ENCODE measurements around the gene CNIH3.
"Not testable (repeated sequence)": the region's sequence is repeated elsewhere in the genome, so short reads cannot be mapped to it uniquely, and the experiment has no call there.

CNIH3 gene

DNA sequence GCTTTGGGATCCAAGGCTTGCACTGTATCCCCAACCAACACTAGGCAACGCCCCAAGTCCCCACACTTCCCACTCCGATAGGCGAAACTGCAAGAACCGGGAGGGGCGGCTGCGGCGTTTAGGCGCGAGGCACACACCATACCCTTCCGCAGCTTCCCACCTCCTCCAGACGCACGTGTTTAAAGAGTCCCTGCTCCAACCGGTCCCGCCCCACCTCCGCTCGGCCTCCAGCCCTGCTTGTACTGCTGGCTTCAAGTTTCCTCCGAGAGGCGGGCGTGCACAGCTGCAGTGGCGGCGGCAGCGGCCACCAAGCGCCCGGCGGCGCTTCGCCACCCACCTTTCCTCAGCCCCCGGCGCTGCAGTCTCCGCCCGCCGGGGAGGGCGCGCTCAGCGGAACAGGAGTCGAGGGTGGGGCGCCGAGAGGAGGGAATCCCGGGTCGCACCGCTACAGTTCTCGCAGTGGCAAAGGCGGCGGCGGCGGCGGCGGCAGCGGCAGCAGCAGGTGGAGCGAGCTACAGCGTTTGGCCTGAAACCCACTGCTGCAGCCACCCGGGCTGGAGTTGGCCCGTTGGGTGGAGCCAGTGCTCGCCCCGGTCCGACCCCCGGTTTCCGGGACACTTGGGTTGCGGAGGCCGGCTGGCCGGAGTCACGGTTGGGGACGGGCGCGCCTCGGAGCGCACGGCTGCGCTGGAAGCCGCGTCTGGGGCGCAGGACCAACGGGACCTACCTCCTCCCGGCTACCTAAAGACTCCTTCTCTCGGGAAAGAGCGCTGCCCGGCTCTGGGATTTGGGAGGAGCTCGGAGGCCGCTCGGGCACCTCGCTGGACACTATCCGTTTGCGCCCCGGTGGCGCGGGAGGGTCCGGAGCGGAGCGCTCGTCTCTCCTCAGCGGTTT is at the start of gene CNIH3:
Gene CNIH3 (plus strand): TSS at position 457 of the 895 bp plus-strand sequence. CDS start 858 bp downstream, outside the sequence.
- peak in 1 of 4 experiments; percentile 13 for DNase-seq (ENCODE audit: low read depth in 4 of 4, low spot score in 1 of 4)

DNA sequence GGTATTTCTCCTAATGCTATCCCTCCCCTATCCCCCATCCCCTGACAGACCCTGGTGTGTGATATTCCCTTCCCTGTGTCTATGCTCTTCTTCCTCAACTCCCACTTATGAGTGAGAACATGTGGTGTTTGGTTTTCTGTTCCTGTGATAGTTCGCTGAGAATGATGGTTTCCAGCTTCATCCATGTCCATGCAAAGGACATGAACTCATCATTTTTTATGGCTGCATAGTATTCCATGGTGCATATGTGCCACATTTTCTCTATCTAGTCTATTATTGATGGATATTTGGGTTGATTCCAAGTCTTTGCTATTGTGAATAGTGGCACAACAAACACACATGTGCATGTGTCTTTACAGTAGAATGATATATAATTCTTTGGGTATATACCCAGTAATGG is 49.6 kb upstream of the CNIH3 start:
- not testable (repeated sequence) for DNase-seq (ENCODE audit: low read depth in 4 of 4, low spot score in 1 of 4)

DNA sequence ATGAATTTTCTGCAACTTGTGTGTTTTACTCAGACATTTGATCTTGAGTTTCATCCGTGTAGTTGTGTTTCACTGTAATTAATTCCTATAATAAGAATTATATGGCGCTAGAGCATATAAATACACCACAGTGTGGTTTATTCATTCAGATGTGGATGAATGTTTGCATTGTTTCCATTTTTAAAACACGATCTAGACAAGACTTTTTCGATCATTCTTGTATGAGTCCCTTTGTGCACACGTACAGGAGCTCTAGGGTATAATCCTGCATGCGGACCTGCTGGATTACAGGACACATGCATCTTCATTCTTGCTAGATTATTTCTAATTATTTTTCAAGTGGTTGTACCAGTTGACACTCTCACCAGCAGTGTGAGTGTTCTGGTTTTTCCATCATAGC is 46.8 kb upstream of the CNIH3 start:
- DNase-seq (ENCODE audit: low read depth in 4 of 4, low spot score in 1 of 4): no peak

DNA sequence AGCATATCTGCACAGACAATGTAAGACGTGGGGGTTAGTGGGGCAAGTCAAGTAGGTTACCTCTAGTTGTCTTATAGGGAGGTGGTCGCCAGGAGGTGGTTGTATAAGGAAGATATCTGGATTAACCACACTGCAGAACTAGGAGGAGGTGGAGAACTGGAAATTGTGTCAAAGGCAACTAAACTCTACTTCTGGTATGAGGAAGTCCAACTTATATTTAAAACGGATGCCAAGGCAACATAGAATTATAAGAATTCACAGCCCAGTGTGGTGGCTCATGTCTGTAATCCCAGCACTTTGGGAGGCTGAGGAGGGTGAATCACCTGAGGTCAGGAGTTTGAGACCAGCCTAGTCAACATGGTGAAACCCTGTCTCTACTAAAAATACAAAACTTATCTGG is 44.1 kb upstream of the CNIH3 start:
- DNase-seq (ENCODE audit: low read depth in 4 of 4, low spot score in 1 of 4): not testable (repeated sequence)

DNA sequence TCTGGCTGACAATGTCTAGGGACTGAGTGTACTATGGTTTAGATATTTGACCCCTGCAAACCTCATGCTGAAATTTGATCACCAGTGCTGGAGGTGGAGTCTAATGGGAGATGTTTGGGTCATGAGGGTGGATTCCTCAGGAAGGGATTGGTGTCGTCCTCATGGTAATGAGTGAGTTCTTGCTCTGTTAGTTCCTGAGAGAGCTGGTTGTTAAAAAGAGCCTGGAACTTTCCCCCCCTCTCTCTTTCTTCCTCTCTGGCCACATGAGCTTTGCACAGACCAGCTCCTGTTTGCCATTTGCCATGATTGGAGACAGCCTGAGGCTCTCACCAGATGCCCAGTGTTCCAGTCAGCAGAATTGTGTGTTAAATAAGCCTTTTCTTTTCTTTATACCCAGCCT is 36.6 kb upstream of the CNIH3 start:
- DNase-seq (ENCODE audit: low read depth in 4 of 4, low spot score in 1 of 4): no peak

DNA sequence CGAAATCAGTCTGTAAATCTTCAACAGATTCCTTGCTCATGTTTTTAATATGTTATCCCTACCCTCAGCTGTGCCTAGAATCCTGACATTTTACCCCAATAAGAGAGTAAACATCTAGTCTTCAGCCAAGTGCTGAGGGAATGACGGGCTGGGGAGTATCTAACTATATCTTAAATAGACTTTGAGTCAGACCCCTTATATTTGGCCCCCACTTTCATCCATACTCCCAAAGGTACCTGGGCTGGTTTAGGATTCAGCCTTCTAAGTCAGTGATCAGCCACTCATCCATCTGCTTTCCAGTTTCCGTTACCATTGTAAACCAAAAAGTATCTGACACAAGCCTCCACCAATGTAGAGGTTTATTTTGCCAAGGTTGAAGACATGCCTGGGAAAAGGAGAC is 36.1 kb upstream of the CNIH3 start:
- DNase-seq (ENCODE audit: low read depth in 4 of 4, low spot score in 1 of 4): no peak

DNA sequence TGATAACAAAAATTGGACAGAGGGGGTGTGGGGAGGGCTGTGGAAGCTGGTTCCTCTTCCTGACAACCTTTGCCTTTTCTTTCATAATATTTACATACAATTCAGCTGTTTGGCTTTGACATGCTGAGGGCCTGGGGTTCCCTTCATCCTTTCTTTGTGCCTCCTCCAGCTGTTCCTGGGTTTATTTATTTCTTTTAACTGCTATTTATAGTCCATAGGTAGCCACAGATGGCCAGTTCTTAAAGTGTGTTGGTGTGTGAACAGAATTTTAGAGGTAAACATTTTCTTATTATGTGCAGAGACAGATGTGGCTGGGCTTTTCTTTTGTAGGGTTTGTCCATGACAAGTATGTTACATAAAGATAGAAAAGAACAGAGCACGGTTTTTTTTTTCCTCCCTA is 34.1 kb upstream of the CNIH3 start:
- DNase-seq (ENCODE audit: low read depth in 4 of 4, low spot score in 1 of 4): no peak

DNA sequence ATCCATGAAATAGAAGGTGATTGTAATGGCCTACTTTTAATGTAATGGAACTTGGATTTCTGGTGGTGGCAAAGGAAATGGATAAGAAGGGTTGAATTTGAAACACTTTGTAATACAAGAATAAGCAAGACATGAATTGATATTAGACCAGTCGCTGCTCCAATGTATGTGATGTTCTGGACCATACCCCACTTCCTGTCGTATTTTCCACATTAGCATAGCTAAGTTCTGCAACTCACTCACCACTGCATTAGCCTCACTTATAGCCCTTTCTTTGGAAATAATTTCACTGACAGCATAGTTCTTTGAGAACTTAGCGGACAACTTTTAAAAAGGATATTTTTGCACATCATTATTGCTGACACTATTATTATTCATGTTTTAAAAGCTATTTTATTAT is 32.3 kb upstream of the CNIH3 start:
- DNase-seq (ENCODE audit: low read depth in 4 of 4, low spot score in 1 of 4): no peak

DNA sequence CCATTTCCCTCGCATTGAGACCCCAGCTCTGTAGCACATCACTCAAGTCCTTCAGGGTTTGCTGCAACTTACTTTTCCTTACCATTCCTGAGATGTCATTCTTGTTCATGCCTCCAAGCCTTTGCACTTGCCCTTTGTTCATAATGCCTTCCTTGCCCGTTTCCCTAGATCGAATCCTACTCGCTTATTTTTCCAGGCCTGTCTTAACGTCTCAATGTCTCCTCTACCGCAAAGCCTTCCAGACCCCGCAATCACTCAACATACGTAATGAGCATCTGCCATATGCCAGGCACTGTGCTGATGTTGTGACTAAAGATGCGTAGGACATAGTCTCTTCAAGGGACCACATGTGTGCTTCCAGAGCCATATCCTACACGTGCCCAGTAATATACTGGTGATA is 31.1 kb upstream of the CNIH3 start:
- DNase-seq (ENCODE audit: low read depth in 4 of 4, low spot score in 1 of 4): no peak

DNA sequence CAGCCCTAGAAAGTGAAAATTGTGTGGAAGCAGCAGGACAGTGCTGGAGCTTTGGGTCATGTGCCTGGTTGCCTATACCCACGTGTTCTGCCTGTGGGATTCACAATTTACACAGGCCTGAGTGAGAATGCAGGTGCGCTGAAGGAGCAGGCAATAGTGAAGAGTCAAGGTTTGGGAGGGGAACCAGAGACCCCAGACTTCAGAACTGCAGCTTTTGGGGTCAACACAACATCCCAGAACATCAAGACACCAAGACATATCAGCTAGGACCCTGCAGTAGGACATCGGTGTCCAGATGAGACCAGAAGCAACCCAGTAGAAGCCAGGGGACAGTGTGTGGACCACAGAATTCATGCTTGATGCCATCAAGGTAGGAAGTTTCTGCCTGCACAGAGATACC is 29.1 kb upstream of the CNIH3 start:
- no peak for DNase-seq (ENCODE audit: low read depth in 4 of 4, low spot score in 1 of 4)

DNA sequence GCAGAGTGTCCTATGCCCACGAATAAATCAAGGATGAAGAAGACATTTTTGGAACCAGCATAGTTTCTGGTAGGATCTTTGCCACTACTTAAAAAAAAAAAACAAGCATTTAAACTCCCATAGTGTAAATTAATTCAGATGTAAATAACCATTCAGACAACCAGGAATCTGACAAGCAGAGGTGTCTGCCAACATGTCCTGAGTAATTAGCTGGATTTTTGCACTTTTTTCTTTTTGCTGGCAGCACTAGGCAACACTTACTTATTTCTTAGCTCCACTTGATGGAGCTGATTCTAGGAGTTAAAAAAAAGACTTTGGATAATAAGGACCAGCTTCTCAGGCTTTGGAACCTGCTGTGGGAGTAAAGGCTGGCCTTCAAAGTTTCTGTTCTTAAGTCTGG is 27.6 kb upstream of the CNIH3 start:
- DNase-seq (ENCODE audit: low read depth in 4 of 4, low spot score in 1 of 4): no peak

DNA sequence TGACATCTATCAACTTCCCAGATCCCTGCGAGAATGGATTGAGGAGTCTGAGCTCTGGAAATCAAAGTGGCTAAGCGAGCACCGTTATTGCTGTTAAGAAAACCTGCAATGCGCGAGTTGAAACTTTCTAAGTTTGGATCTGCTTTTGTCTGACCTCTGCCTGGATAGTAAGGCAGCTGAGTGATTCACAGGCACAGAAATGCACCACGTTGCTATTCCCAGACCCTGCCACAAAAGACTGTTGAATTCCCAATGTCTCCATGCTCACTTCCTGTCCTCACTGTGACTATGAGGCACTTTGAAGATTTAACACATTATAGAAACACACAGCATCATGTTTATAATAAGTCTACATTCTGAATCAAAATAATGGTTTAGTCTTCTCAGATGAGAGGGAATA is 27.1 kb upstream of the CNIH3 start:
- DNase-seq (ENCODE audit: low read depth in 4 of 4, low spot score in 1 of 4): no peak

DNA sequence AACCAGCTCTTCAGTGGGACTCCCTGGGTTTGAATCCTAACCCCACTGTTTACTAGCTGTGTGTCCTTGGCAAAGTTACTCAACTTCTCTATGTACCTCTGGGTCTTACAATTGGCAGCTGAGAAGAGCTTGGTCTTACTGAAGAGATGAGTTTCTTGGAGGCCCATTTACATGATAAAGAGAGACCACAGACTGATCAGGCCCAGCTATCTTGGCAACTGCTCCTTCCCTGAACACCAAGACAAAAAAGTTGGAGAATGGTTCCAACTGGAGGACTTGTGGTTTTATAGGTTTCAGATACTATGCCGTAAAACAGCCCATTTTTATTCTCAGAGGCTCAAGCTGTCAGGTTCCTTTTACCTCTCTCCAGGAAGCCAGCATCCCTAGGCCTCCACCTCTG is 24.8 kb upstream of the CNIH3 start:
- no peak for DNase-seq (ENCODE audit: low read depth in 4 of 4, low spot score in 1 of 4)

DNA sequence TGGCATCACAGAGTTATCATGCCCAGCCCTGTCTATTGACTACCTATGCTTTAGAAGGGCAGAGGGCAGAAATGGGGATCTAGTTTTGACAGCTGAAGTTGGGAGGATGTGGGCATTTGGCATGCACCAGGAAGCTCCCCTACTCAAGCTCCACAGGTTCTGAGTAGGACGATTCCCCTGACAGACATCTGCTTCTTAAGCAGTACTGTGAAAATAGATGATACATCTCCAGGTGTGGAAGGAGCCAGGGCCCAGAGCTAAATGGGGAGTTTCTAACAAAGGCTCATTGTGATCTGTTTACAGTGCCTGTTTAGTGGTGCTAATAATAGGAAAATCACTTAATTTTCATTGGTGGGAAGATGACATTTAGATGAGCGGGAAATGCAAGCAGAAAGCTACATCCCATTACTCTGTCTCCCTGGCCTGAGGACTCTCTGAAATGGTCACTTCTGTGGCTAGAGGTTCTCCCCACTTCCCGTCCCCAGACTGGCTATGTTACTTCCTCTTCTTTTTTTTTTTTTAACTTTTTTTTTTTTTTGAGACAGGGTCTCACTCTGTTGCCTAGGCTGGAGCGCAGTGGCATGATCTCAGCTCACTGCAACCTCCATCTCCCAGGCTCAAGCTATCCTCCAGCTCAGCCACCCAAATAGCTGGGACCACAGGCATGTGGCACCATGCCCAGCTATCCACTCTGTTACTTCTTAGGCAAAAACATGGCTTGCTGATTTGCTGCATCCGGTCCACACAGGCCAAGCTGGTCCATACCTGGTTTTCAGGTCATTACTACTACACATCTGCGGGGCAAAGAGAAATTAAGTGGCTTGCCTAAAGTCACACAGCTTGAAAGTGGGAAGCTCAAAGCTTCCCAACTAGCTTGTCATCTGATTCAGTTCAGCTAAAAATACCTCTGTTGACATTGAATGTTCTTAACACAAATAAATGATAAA is 23.2 kb upstream of the CNIH3 start:
- DNase-seq (ENCODE audit: low read depth in 4 of 4, low spot score in 1 of 4): no peak

DNA sequence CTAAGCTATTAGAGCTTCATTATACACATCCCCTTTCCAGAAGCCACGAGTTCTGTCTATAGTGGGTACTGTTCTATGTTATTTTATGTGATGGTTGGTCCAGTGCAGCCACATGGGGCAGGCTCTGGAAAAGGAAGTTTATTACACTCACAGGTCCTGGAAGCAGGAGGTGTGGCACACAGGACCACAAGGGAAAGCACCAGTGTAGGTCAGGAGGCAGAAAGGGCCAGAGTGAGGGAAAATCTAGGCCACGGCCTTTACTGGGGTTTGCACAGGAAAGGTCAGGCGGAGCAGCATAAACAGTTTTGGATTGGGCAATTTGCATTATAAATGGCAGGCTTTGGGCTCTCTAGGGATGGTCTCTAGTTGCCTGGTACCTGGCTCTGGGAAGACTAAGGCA is 21.8 kb upstream of the CNIH3 start:
- DNase-seq (ENCODE audit: low read depth in 4 of 4, low spot score in 1 of 4): no peak

DNA sequence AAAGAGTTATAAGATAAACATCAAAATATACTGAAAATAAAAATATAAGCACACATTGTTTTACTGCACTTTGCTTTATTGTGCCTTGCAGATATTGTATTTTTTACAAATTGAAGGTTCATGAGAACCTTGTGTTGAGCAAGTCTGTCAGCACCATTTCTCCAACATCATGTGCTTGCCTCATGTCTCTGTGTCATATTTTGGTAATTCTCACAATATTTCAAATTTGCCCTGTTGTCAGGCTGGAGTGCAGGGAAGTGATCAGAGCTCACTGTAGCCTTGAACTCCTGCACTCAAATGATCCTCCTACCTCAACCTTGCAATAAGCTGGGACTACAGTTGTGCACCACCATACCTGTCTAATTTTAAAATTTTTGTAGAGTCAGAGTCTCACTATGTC is 21.3 kb upstream of the CNIH3 start:
- no peak for DNase-seq (ENCODE audit: low read depth in 4 of 4, low spot score in 1 of 4)

DNA sequence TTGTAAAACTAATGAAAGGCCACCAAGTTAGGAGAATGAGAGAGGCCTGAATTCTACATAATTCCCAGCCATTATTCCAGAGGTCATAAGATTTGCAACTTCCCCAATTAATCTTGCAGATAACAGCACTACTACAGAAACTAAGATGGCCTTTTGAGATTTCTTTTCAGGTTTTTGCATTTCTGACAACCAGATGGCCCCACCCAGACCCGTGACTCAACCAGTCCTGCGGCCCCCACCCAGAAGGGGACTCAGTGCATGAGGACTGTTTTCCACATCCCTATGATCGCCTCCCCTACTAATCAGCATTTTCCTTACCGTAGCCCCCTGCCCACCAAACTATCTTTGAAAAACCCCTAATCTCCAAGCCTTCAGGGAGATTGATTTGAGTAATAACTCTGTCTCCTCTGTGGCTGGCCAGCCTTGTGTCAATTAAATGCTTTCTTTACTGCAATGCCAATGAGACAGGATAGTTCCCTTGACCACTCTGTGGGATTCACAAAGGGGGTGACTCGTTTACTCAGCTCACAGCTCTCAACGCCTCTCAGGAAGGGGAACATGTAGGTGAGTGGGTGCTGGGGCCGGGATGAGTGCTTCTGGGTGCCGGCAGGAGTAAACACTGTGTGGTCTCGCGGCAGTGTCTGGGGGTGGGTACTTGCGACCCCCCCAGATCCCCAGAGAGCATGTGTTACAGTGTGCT is 10.5 kb upstream of the CNIH3 start:
- DNase-seq (ENCODE audit: low read depth in 4 of 4, low spot score in 1 of 4): no peak

DNA sequence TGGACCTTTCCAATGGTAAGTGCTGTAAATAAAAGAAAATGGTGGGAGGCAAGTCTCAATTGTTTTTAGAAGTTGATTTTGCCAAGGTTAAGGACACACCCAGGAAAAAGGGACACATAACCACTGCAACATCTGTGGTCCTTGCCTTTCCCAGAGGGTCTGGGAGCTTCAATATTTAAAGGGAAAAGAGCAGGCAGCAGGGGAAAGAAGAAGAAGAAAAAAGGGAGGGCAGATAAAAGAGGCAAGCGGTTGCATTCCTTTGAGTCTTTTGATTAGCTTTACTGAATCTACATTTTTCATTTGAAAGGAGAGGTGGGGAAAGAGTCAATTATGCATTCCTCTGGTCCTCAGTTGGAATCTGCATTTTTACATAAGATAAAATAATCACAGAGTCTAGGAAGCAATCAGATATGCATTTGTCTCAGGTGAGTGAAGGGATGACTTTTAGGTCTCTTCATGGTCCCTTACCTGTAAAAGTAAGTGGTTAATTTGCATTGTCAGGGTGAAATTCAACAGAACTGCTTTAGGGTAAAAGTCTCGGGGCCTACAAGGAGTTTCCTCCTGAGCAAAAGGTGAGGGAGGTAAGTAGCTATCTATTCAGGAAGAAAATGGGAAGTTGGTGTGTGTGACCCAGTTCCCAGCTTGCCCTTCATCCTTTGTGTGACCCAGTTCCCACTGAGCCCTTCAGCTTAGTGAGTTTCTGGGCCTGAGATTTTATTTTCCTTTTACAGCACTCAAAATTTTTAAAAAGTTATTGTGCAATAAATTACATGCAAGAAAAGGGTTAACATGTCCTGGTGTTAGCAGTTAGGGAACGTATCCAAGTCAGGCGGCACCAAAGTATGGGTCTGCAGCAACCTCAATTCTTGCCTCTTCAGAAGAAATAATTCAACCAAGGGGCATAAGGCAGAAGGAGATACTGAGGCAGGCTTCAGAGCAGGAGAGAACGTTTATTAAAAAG is 8.6 kb upstream of the CNIH3 start:
- no peak for DNase-seq (ENCODE audit: low read depth in 4 of 4, low spot score in 1 of 4)

DNA sequence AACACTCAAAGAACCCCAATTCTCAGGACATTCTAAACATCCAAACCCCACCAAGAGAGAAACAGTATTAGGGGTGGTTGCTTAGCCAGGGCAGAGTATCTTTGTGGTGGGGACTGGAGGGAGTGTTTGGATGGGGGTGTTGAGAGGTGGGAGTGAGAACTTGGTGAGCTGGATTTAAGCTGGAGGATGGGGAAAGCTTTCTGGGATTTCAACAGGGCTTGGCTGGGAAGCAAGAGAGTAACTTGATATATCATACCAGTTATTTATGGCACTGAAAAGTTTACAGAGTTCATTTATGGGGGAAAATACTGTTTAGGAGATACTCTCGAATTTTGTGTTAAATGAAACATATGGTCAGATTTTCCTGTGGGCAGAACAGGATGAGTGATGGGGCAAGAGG is 6.8 kb upstream of the CNIH3 start:
- no peak for DNase-seq (ENCODE audit: low read depth in 4 of 4, low spot score in 1 of 4)

DNA sequence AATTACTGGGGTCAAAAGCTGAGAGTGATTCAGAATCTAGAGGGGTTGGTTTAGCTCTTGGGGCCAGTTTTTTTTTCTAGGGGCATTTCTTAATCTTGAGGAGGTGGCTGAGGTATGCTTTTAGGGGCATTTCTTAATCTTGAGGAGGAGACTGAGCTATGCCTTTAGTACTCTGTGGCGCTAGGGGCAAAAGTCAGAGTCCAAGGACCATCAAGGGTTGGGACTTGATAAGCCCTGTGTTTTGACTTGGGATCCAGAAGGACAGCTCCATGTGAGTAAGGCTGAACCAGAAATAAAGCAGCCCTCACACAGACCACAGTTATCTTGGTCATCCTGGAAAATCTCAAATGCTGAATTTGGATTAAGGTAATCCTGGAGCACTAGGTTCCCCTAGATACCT is 3.9 kb upstream of the CNIH3 start:
- no peak for DNase-seq (ENCODE audit: low read depth in 4 of 4, low spot score in 1 of 4)

Measured in stimulated activated CD4-positive, alpha-beta T cell treated with anti-CD3 and anti-CD28 coated beads, Interleukin-1b, Interleukin-23, amount 100 ng/mL, for 24 hours (primary cell).